H1 (cell line): ENCODE measurements around the gene PDE6B. TPM values are rescaled to one million over a fixed set of nuclear protein-coding genes. Genes with fewer than 3 reads are reported as not detected.

Source experiments
- ASH2L ChIP-seq: fragments of 200-600, 300-600 bp; sonication (generic); IDR thresholded peaks from one replicate; pipeline ENCODE4 v1.7.1; 2017; ENCODE audit warnings: low read length
- ATF2 ChIP-seq: IDR thresholded peaks from 2 replicates; pipeline ENCODE4 v1.6.1; 2012; ENCODE audit warnings: low read length, inconsistent platforms
- BACH1 ChIP-seq: IDR thresholded peaks from 2 replicates; pipeline ENCODE4 v1.6.1; 2012; ENCODE audit warnings: low read length, improper control_type of control experiment
- CTBP2 ChIP-seq: IDR thresholded peaks from 2 replicates; pipeline ENCODE4 v1.7.0; 2011; ENCODE audit warnings: borderline replicate concordance, mild to moderate bottlenecking, moderate library complexity, mixed read lengths, low read length; ENCODE audit not compliant: insufficient read depth, insufficient read length
- POLR2AphosphoS5 ChIP-seq: IDR thresholded peaks from 2 replicates; pipeline ENCODE4 v1.6.1; 2011; ENCODE audit warnings: low read depth, low read length
- TAF7 ChIP-seq: optimal IDR thresholded peaks from 2 replicates; pipeline ENCODE3; 2011; ENCODE audit warnings: low read depth, mild to moderate bottlenecking, inconsistent platforms, low read length, moderate library complexity, borderline replicate concordance
- polyA plus RNA-seq, 7 experiments: library from polyadenylated mRNA; depleted of rRNA in 3 of 7; stranded (reverse) in 5 of 7; unstranded in 2 of 7; fragments of >200 nt in 5 of 7; fragments of 200-250 nt in 2 of 7; gene quantifications; 1 replicate in 5 of 7; 2 replicates in 1 of 7; 4 replicates in 1 of 7; pipeline versions ENCODE4 v1.2.1 to v1.2.3, GENCODE V29; 2011 to 2013; ENCODE audit warnings: missing spikeins in 2 of 7, mixed read lengths in 2 of 7
- total RNA-seq: library from RNA; stranded (reverse); fragmentation: NEBNext Ultra II Directional; extraction: Animal tissue kit (Norgen Biotek cat#: 25700); gene quantifications from 2 replicates; pipeline ENCODE4 v1.2.1, GENCODE V29; 2021

PDE6B gene
- total and polyA plus RNA-seq, 2 of the 8 experiments (the other 6 are each of a cell fraction or from before 2014, with no cell fraction given) = 4.1 to 8.4 TPM

GRCh38 chr4:598925-599324, 26.4 kb upstream of the PDE6B start (continued):
- TF ChIP-seq ATF2 (no peak), POLR2AphosphoS5 (no peak), TAF7 (no peak), BACH1 (no peak), CTBP2 (no peak), ASH2L (no peak)
